ENCODE data around the gene KLF14.
"Not testable (repeated sequence)": the region's sequence is repeated elsewhere in the genome, so short reads cannot be mapped to it uniquely, and the experiment has no call there.

The KLF14 gene

GRCh38 chr7:130733931-130734814 is at the start of gene KLF14:
Gene KLF14, minus strand, starts transcription at chr7:130734207. Its CDS starts 174 bp downstream, at chr7:130734033.
- H3K36me3 Mint-ChIP-seq (ENCODE audit: low read depth): peaks cover 2% of the 10 kb centered on the region
- peak within 1 kb of the TSS; percentile 85 for H3K4me3 Mint-ChIP-seq
- H3K27ac Mint-ChIP-seq: no peak within 1 kb of the TSS
- H3K4me1 Mint-ChIP-seq (ENCODE audit: low read depth): peaks cover 5% of the 10 kb centered on the region
- H3K9me3 Mint-ChIP-seq: peaks cover 15% of the 10 kb centered on the region
- peak; percentile 46 for DNase-seq (ENCODE audit: low spot score)
- peaks cover 73% of the 10 kb centered on the region for H3K27me3 Mint-ChIP-seq (ENCODE audit: low read depth)

- Mint-ChIP-seq H3K27me3 (ENCODE audit: low read depth) (peaks cover 28% of the 10 kb centered on the region), H3K36me3 (ENCODE audit: low read depth) (no peaks in the 10 kb centered on the region)
Observed at GRCh38 chr7:130781346-130781745, 47.3 kb upstream of the KLF14 start.

DNA sequence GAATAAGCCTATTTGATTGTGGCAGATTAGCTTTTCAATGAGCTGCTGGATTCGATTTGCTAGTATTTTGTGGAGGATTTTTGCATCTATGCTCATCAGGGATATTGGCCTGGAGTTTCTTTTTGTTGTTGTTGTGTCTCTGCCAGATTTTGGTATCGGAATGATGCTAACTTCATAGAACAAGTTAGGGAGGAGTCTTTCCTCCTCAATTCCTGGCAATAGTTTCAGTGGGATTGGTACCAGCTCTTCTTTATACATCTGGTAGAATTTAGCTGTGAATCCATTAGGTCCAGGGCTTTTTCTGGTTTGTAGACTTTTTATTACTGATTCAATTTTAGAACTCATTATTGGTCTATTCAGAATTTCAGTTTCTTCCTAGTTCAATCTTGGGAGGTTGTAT is 43.4 kb upstream of the KLF14 start:
- H3K36me3 Mint-ChIP-seq (ENCODE audit: low read depth): no peaks in the 10 kb centered on the region
- no peak overlapping the region for H3K4me3 Mint-ChIP-seq
- no peaks in the 10 kb centered on the region for H3K9me3 Mint-ChIP-seq
- H3K27me3 Mint-ChIP-seq (ENCODE audit: low read depth): peaks cover 20% of the 10 kb centered on the region
- no peak for DNase-seq (ENCODE audit: low spot score)
- H3K4me1 Mint-ChIP-seq (ENCODE audit: low read depth): no peaks in the 10 kb centered on the region
- H3K27ac Mint-ChIP-seq: no peak overlapping the region

More at GRCh38 chr7:130781346-130781745, 47.3 kb upstream of the KLF14 start:
- H3K27ac Mint-ChIP-seq: no peak overlapping the region
- H3K4me3 Mint-ChIP-seq: no peak overlapping the region
- no peak for DNase-seq (ENCODE audit: low spot score)
- no peaks in the 10 kb centered on the region for H3K9me3 Mint-ChIP-seq
- H3K4me1 Mint-ChIP-seq (ENCODE audit: low read depth): no peaks in the 10 kb centered on the region

GRCh38 chr7:130772456-130772855 is 38.4 kb upstream of the KLF14 start:
- not testable (repeated sequence) for H3K36me3 Mint-ChIP-seq (ENCODE audit: low read depth); H3K4me3 Mint-ChIP-seq; H3K27ac Mint-ChIP-seq; H3K4me1 Mint-ChIP-seq (ENCODE audit: low read depth); DNase-seq (ENCODE audit: low spot score)
- H3K9me3 Mint-ChIP-seq: peaks cover 21% of the 10 kb centered on the region
- H3K27me3 Mint-ChIP-seq (ENCODE audit: low read depth): peaks cover 16% of the 10 kb centered on the region

DNA sequence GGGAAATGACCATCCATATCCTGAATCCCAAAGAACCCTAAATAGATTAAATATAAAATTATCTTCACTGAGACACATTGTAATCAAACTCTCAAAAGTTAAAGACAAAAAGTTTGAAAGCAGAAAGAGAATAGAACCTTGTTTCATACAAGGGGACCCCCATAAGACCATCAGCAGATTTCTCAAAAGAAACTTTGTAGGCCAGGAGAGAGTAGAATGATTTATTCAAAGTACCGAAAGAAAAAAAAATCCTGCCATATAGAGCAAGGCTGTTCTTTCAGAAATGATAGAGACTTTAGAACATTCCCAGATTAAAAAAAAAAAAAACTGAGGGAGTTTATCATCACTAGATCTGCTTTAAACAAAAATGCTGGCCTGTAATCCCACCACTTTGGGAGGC is 34.8 kb upstream of the KLF14 start:
- H3K27me3 Mint-ChIP-seq (ENCODE audit: low read depth): peaks cover 11% of the 10 kb centered on the region
- no peaks in the 10 kb centered on the region for H3K36me3 Mint-ChIP-seq (ENCODE audit: low read depth)
- H3K4me1 Mint-ChIP-seq (ENCODE audit: low read depth): no peaks in the 10 kb centered on the region
- peaks cover 21% of the 10 kb centered on the region for H3K9me3 Mint-ChIP-seq
- H3K27ac Mint-ChIP-seq: no peak overlapping the region
- no peak overlapping the region for H3K4me3 Mint-ChIP-seq
- DNase-seq (ENCODE audit: low spot score): no peak

- not testable (repeated sequence) for DNase-seq (ENCODE audit: low spot score); H3K27ac Mint-ChIP-seq; H3K4me1 Mint-ChIP-seq (ENCODE audit: low read depth); H3K4me3 Mint-ChIP-seq; H3K36me3 Mint-ChIP-seq (ENCODE audit: low read depth)
- H3K27me3 Mint-ChIP-seq (ENCODE audit: low read depth): peaks cover 12% of the 10 kb centered on the region
- H3K9me3 Mint-ChIP-seq: peaks cover 12% of the 10 kb centered on the region
Observed at GRCh38 chr7:130764569-130764968, 30.6 kb upstream of the KLF14 start.

- Mint-ChIP-seq H3K27me3 (ENCODE audit: low read depth) (peaks cover 7% of the 10 kb centered on the region), H3K36me3 (ENCODE audit: low read depth) (no peaks in the 10 kb centered on the region), H3K4me1 (ENCODE audit: low read depth) (no peaks in the 10 kb centered on the region), H3K27ac (no peak overlapping the region), H3K9me3 (no peaks in the 10 kb centered on the region), H3K4me3 (no peak overlapping the region)
- no peak for DNase-seq (ENCODE audit: low spot score)
Observed at GRCh38 chr7:130758429-130759056, 24.5 kb upstream of the KLF14 start.

DNA sequence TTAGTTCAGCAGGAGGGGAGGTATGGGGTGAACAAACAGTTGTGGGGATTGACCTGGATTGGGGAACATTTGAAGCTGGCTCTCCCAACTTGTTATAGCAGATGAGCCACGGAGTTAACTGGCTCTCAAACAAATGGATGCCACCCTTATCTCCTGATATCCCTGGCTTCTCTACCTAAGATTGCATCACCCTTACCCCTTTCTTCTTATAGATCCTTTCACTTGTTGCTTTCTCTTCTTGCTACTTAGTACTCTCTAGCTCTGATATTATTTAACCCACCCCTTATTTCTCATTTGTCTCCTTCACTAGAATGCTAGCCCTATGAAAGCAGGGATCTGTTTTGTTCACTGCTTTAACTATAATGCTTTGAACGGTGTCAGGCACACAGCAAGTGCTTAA is 22.3 kb upstream of the KLF14 start:
- no peak overlapping the region for H3K27ac Mint-ChIP-seq
- no peaks in the 10 kb centered on the region for H3K4me1 Mint-ChIP-seq (ENCODE audit: low read depth)
- no peaks in the 10 kb centered on the region for H3K36me3 Mint-ChIP-seq (ENCODE audit: low read depth)
- H3K9me3 Mint-ChIP-seq: no peaks in the 10 kb centered on the region
- no peak for DNase-seq (ENCODE audit: low spot score)
- H3K4me3 Mint-ChIP-seq: no peak overlapping the region
- H3K27me3 Mint-ChIP-seq (ENCODE audit: low read depth): peaks cover 5% of the 10 kb centered on the region

- no peak for DNase-seq (ENCODE audit: low spot score)
- Mint-ChIP-seq H3K4me1 (ENCODE audit: low read depth) (no peaks in the 10 kb centered on the region), H3K27me3 (ENCODE audit: low read depth) (peaks cover 26% of the 10 kb centered on the region), H3K9me3 (no peaks in the 10 kb centered on the region), H3K27ac (no peak overlapping the region), H3K4me3 (no peak overlapping the region), H3K36me3 (ENCODE audit: low read depth) (no peaks in the 10 kb centered on the region)
Observed at GRCh38 chr7:130752424-130752823, 18.4 kb upstream of the KLF14 start.

GRCh38 chr7:130750755-130751154 is 16.7 kb upstream of the KLF14 start:
- Mint-ChIP-seq H3K36me3 (ENCODE audit: low read depth) (no peaks in the 10 kb centered on the region), H3K27me3 (ENCODE audit: low read depth) (peaks cover 31% of the 10 kb centered on the region), H3K9me3 (no peaks in the 10 kb centered on the region)

DNA sequence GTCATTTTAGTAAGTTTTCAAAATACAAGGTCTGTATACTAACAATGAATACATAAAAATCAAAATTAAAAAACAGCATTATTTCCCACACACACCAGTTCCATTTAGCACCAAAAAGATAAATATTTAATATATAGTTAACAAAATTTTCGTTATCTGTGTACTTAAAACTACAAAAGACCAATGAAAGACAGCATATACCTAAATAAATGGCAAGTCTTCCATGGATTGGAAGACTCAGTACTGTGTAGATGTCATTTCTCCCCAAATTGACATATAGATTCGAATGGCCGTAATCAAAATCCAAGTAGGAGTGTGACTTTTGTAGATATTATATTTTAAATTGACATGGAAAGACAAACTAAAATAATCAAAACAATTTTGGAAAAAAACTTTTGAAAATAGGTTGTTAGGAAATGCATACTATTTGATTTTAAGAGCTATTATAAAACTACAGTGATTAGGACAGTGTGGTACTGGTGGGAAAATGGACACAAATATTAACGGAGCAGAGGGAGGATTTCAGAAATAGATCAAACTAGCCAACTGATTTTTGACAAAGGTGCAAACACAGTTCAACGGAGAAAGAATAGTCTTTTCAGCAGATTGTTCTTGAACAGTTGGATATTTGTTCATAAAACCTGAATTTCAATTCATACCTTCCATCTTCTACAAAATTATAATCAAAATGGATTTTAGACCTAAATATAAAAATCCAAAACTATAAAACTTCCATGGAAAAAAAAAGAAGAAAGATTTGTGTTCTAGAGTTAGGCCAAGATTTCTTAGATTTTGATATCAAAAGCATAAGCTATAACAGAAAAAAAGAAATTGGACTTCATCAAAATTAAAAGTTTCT is 14.8 kb upstream of the KLF14 start:
- H3K9me3 Mint-ChIP-seq: no peaks in the 10 kb centered on the region

More at GRCh38 chr7:130750755-130751154, 16.7 kb upstream of the KLF14 start:
- Mint-ChIP-seq H3K4me3 (no peak overlapping the region), H3K4me1 (ENCODE audit: low read depth) (no peaks in the 10 kb centered on the region), H3K27ac (no peak overlapping the region)
- DNase-seq (ENCODE audit: low spot score): no peak

DNA sequence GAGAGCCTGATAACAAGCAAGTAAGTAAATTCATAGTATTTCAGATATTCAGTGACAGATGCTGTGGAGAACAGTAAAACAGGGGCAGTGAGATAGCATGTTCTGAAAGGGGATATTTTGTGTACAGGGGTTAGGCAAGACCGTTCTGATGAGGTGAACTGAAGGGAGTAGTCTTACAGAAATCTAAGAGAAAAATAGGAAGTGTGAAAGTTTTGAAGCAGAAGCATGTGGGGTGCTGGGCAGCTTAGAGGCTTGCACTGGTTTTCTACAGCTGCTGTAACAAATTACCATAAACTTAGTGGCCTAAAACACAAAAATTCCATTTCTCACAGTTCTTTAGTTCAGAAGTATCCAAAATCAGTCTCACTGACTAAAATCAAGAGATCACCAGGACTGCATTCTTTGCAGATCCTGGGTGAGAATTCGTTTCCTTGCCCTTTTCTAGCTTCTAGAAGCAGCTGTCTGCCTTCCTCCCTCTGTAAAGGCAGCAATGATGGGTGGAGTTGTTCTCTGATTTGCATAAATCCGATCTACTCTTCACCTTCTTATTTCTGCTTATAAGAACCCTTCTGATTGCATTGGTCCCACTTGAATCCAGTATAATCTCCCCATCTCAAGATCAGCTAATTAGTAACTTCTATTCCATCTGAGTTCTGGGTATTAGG is 7.5 kb upstream of the KLF14 start:
- Mint-ChIP-seq H3K4me3 (no peak overlapping the region), H3K27ac (no peak overlapping the region), H3K27me3 (ENCODE audit: low read depth) (peaks cover 37% of the 10 kb centered on the region), H3K36me3 (ENCODE audit: low read depth) (no peaks in the 10 kb centered on the region), H3K4me1 (ENCODE audit: low read depth) (no peaks in the 10 kb centered on the region), H3K9me3 (no peaks in the 10 kb centered on the region)
- DNase-seq (ENCODE audit: low spot score): no peak

More for the DNA sequence above, 14.8 kb upstream of the KLF14 start:
- H3K36me3 Mint-ChIP-seq (ENCODE audit: low read depth): no peaks in the 10 kb centered on the region
- DNase-seq (ENCODE audit: low spot score): no peak
- no peaks in the 10 kb centered on the region for H3K4me1 Mint-ChIP-seq (ENCODE audit: low read depth)
- peaks cover 44% of the 10 kb centered on the region for H3K27me3 Mint-ChIP-seq (ENCODE audit: low read depth)
- no peak overlapping the region for H3K4me3 Mint-ChIP-seq
- H3K27ac Mint-ChIP-seq: no peak overlapping the region

- H3K4me1 Mint-ChIP-seq (ENCODE audit: low read depth): no peaks in the 10 kb centered on the region
- no peak overlapping the region for H3K27ac Mint-ChIP-seq
- peaks cover 43% of the 10 kb centered on the region for H3K27me3 Mint-ChIP-seq (ENCODE audit: low read depth)
- DNase-seq (ENCODE audit: low spot score): no peak
- no peaks in the 10 kb centered on the region for H3K9me3 Mint-ChIP-seq
- H3K36me3 Mint-ChIP-seq (ENCODE audit: low read depth): no peaks in the 10 kb centered on the region
- H3K4me3 Mint-ChIP-seq: no peak overlapping the region
Observed at GRCh38 chr7:130740606-130741005, 6.6 kb upstream of the KLF14 start.

Data from T-helper 2 cell treated with Interferon-gamma antibody and Interleukin-4, amounts not matched to agents 5 μg/mL and 100 μg/mL, for 36 hours (primary cell).